NCI-H2196 treated with DMSO at 0.1 percent for 48 hours (cell line): ENCODE results near the gene EFNA2.
"Not testable (repeated sequence)": the region's sequence is repeated elsewhere in the genome, so short reads cannot be mapped to it uniquely, and the experiment has no call there.

Source experiments
- DNase-seq: peaks from one replicate; lab custom pipeline; 2025; ENCODE audit not compliant: unreplicated experiment; lab: John Stamatoyannopoulos, UW

Gene EFNA2

GRCh38 chr19:1295169-1296012 lies 9.7 kb downstream of the EFNA2 start:
- DNase-seq, result no peak

GRCh38 chr19:1296078-1296477 lies 10.4 kb downstream of the EFNA2 start:
- DNase-seq, result no peak

GRCh38 chr19:1296575-1297271 lies 11.1 kb downstream of the EFNA2 start:
- no peak for DNase-seq

GRCh38 chr19:1298235-1298634 lies 12.6 kb downstream of the EFNA2 start:
- no peak for DNase-seq

- no peak for DNase-seq
These were observed 14.1 kb downstream of the EFNA2 start for GRCh38 chr19:1299801-1300200.

- no peak for DNase-seq
These were observed 15.2 kb downstream of the EFNA2 start for GRCh38 chr19:1300744-1301490.

- no peak for DNase-seq
These were observed 17.0 kb downstream of the EFNA2 start for GRCh38 chr19:1302533-1303239.

GRCh38 chr19:1304197-1304924 lies 18.7 kb downstream of the EFNA2 start:
- no peak for DNase-seq

- not testable (repeated sequence) for DNase-seq
These were observed 19.7 kb downstream of the EFNA2 start for GRCh38 chr19:1305354-1305753.

GRCh38 chr19:1307320-1307719 lies 21.6 kb downstream of the EFNA2 start:
- DNase-seq, result no peak

GRCh38 chr19:1307755-1308303 lies 22.2 kb downstream of the EFNA2 start:
- DNase-seq, result no peak

GRCh38 chr19:1308718-1309117 lies 23.0 kb downstream of the EFNA2 start:
- no peak for DNase-seq

GRCh38 chr19:1309977-1310852 lies 24.5 kb downstream of the EFNA2 start:
- DNase-seq, result no peak

GRCh38 chr19:1310853-1311180 lies 25.1 kb downstream of the EFNA2 start:
- DNase-seq, result no peak

GRCh38 chr19:1311543-1312091 lies 25.9 kb downstream of the EFNA2 start:
- no peak for DNase-seq

- no peak for DNase-seq
These were observed 27.4 kb downstream of the EFNA2 start for GRCh38 chr19:1312767-1313694.

GRCh38 chr19:1313695-1314613 lies 28.3 kb downstream of the EFNA2 start:
- DNase-seq, result no peak
